ENCODE measurements around the gene ADAMTS17. TPM values are rescaled to one million over a fixed set of nuclear protein-coding genes. Genes with fewer than 3 reads are reported as not detected.

Gene ADAMTS17
- total RNA-seq, 1 donor from 2014 or later: 1.5 TPM

DNA sequence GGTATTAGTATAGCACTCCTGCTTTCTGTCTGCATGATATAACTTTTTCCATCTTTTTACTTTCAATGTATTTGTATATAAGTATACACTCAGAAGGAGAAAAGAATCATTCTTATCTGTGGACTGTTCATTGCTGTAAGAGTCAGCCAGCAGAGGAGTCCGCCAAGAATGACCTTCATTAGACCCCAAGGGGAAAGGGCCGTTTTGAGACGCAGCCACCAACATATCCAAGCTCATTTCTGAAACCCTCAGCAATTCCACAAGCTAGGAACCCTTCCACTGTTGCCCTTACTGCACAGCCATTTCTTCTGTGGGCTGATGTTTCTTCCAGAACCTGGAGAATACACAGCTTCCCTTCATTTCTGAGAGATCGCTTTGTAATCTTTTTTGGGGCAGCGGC, 301.8 kb downstream of the ADAMTS17 start:
- no peak for DNase-seq (ENCODE audit: extremely low spot score, unreplicated experiment)
- Mint-ChIP-seq H3K9me3 (ENCODE audit: unreplicated experiment) (no peaks in the 10 kb centered on the region), H3K27me3 (ENCODE audit: unreplicated experiment) (no peaks in the 10 kb centered on the region), H3K36me3 (ENCODE audit: unreplicated experiment) (no peaks in the 10 kb centered on the region), H3K4me1 (ENCODE audit: unreplicated experiment) (peaks cover 36% of the 10 kb centered on the region), H3K27ac (ENCODE audit: unreplicated experiment) (no peak overlapping the region), H3K4me3 (ENCODE audit: unreplicated experiment) (no peak overlapping the region)
- TF ChIP-seq, protein P1, sequence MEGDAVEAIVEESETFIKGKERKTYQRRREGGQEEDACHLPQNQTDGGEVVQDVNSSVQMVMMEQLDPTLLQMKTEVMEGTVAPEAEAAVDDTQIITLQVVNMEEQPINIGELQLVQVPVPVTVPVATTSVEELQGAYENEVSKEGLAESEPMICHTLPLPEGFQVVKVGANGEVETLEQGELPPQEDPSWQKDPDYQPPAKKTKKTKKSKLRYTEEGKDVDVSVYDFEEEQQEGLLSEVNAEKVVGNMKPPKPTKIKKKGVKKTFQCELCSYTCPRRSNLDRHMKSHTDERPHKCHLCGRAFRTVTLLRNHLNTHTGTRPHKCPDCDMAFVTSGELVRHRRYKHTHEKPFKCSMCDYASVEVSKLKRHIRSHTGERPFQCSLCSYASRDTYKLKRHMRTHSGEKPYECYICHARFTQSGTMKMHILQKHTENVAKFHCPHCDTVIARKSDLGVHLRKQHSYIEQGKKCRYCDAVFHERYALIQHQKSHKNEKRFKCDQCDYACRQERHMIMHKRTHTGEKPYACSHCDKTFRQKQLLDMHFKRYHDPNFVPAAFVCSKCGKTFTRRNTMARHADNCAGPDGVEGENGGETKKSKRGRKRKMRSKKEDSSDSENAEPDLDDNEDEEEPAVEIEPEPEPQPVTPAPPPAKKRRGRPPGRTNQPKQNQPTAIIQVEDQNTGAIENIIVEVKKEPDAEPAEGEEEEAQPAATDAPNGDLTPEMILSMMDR (IDR thresholded peaks at IDR 0.05): no peak

GRCh38 chr15:100038736-100039135, 303.0 kb downstream of the ADAMTS17 start:
- Mint-ChIP-seq H3K9me3 (ENCODE audit: unreplicated experiment) (no peaks in the 10 kb centered on the region), H3K27me3 (ENCODE audit: unreplicated experiment) (no peaks in the 10 kb centered on the region), H3K36me3 (ENCODE audit: unreplicated experiment) (no peaks in the 10 kb centered on the region), H3K4me1 (ENCODE audit: unreplicated experiment) (peaks cover 30% of the 10 kb centered on the region), H3K4me3 (ENCODE audit: unreplicated experiment) (no peak overlapping the region), H3K27ac (ENCODE audit: unreplicated experiment) (no peak overlapping the region)
- TF ChIP-seq, protein P1 (IDR thresholded peaks at IDR 0.05): no peak
- no peak for DNase-seq (ENCODE audit: extremely low spot score, unreplicated experiment)

GRCh38 chr15:100037901-100038300, 303.9 kb downstream of the ADAMTS17 start:
- H3K27me3 Mint-ChIP-seq (ENCODE audit: unreplicated experiment): no peaks in the 10 kb centered on the region
- no peaks in the 10 kb centered on the region for H3K9me3 Mint-ChIP-seq (ENCODE audit: unreplicated experiment)
- peaks cover 30% of the 10 kb centered on the region for H3K4me1 Mint-ChIP-seq (ENCODE audit: unreplicated experiment)
- no peak for DNase-seq (ENCODE audit: extremely low spot score, unreplicated experiment)
- no peaks in the 10 kb centered on the region for H3K36me3 Mint-ChIP-seq (ENCODE audit: unreplicated experiment)
- TF ChIP-seq, protein P1 (IDR thresholded peaks at IDR 0.05): no peak
- H3K4me3 Mint-ChIP-seq (ENCODE audit: unreplicated experiment): no peak overlapping the region
- H3K27ac Mint-ChIP-seq (ENCODE audit: unreplicated experiment): no peak overlapping the region

DNA sequence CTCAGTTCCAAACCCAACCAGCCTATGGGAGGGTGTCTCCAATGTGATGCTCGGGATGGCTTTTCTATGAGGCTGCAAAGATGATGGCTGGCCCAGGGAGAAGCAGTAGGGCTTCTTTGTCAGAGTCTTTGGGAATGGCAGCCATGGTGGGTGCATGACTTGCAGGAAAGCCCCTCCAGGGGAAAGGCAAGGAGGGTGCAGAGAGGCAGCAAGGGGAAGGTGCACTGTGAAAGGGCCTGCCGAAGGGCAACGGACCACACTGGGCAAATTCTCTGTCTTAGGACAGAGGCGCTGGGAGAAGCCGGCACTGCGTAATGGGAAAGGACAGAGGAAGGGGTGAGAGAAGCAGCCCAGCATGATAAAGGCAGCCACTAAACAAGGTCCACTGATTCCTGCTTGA, 305.8 kb downstream of the ADAMTS17 start:
- H3K9me3 Mint-ChIP-seq (ENCODE audit: unreplicated experiment): no peaks in the 10 kb centered on the region
- H3K4me1 Mint-ChIP-seq (ENCODE audit: unreplicated experiment): peaks cover 25% of the 10 kb centered on the region

GRCh38 chr15:100034191-100034590, 307.6 kb downstream of the ADAMTS17 start:
- H3K27me3 Mint-ChIP-seq (ENCODE audit: unreplicated experiment): no peaks in the 10 kb centered on the region
- H3K4me3 Mint-ChIP-seq (ENCODE audit: unreplicated experiment): no peak overlapping the region
- H3K9me3 Mint-ChIP-seq (ENCODE audit: unreplicated experiment): no peaks in the 10 kb centered on the region
- no peak overlapping the region for H3K27ac Mint-ChIP-seq (ENCODE audit: unreplicated experiment)
- peaks cover 2% of the 10 kb centered on the region for H3K36me3 Mint-ChIP-seq (ENCODE audit: unreplicated experiment)
- DNase-seq (ENCODE audit: extremely low spot score, unreplicated experiment): peak; percentile 71
- peaks cover 28% of the 10 kb centered on the region for H3K4me1 Mint-ChIP-seq (ENCODE audit: unreplicated experiment)
- TF ChIP-seq, protein P1 (IDR thresholded peaks at IDR 0.05): no peak

More for the DNA sequence above, 305.8 kb downstream of the ADAMTS17 start:
- H3K27me3 Mint-ChIP-seq (ENCODE audit: unreplicated experiment): no peaks in the 10 kb centered on the region
- no peak overlapping the region for H3K4me3 Mint-ChIP-seq (ENCODE audit: unreplicated experiment)
- H3K27ac Mint-ChIP-seq (ENCODE audit: unreplicated experiment): no peak overlapping the region
- DNase-seq (ENCODE audit: extremely low spot score, unreplicated experiment): peak; percentile 80
- TF ChIP-seq, protein P1 (IDR thresholded peaks at IDR 0.05): no peak
- peaks cover 2% of the 10 kb centered on the region for H3K36me3 Mint-ChIP-seq (ENCODE audit: unreplicated experiment)

Measured in osteocyte (in vitro differentiated cells).